H9 (cell line): Measurements from ENCODE around the gene AIFM1. TPM values are rescaled to one million over a fixed set of nuclear protein-coding genes. Genes with fewer than 3 reads are reported as not detected.

Experiments
- DNase-seq: peaks from one replicate; pipeline ENCODE4 v3.0.0-alpha.2; 2017
- H2AFZ ChIP-seq: one replicate; pipeline ENCODE4 v1.6.1; 2013; ENCODE audit warnings: mild to moderate bottlenecking, low read length, control low read depth, moderate library complexity
- H2AK5ac ChIP-seq: 2 replicates; pipeline ENCODE4 v1.6.1; 2013; ENCODE audit warnings: low read length, control low read depth, mixed read lengths; ENCODE audit not compliant: insufficient read length
- H2BK120ac ChIP-seq: one replicate; pipeline ENCODE4 v1.6.1; 2013; ENCODE audit warnings: low read depth, mild to moderate bottlenecking, low read length, control low read depth, inconsistent platforms; ENCODE audit not compliant: poor library complexity, severe bottlenecking
- H2BK12ac ChIP-seq: 2 replicates; pipeline ENCODE4 v1.6.1; 2013; ENCODE audit warnings: low read length, control low read depth, mixed read lengths, low read depth; ENCODE audit not compliant: insufficient read length
- H2BK15ac ChIP-seq: 2 replicates; pipeline ENCODE4 v1.6.1; 2013; ENCODE audit warnings: low read depth, low read length, control low read depth
- H2BK20ac ChIP-seq: one replicate; pipeline ENCODE4 v1.6.1; 2013; ENCODE audit warnings: low read depth, mild to moderate bottlenecking, low read length, control low read depth, inconsistent platforms; ENCODE audit not compliant: poor library complexity, severe bottlenecking
- H2BK5ac ChIP-seq: 2 replicates; pipeline ENCODE4 v1.6.1; 2013; ENCODE audit warnings: low read length, control low read depth, mixed read lengths; ENCODE audit not compliant: insufficient read length
- H3K14ac ChIP-seq: 2 replicates; pipeline ENCODE4 v1.6.1; 2013; ENCODE audit warnings: low read length, control low read depth; ENCODE audit not compliant: insufficient read depth
- H3K18ac ChIP-seq: 2 replicates; pipeline ENCODE4 v1.6.1; 2013; ENCODE audit warnings: low read depth, mild to moderate bottlenecking, mixed read lengths, low read length, control low read depth; ENCODE audit not compliant: insufficient read length
- H3K23ac ChIP-seq: 2 replicates; pipeline ENCODE4 v1.6.1; 2013; ENCODE audit warnings: low read length, control low read depth, mixed read lengths, low read depth; ENCODE audit not compliant: insufficient read length
- H3K23me2 ChIP-seq: 2 replicates; pipeline ENCODE4 v1.6.1; 2013; ENCODE audit warnings: low read depth, mild to moderate bottlenecking, mixed read lengths, low read length, control low read depth; ENCODE audit not compliant: insufficient read length, poor library complexity, severe bottlenecking
- H3K27ac ChIP-seq: 2 replicates; pipeline ENCODE4 v1.5.1; 2013; ENCODE audit warnings: low read length, control low read depth, mixed read lengths, low read depth; ENCODE audit not compliant: insufficient read length
- H3K27me3 ChIP-seq: 2 replicates; pipeline ENCODE4 v1.6.1; 2013; ENCODE audit warnings: low read length, control low read depth, inconsistent platforms; ENCODE audit not compliant: insufficient read depth
- H3K4ac ChIP-seq: 2 replicates; pipeline ENCODE4 v1.6.1; 2013; ENCODE audit warnings: low read depth, mild to moderate bottlenecking, control low read depth, inconsistent platforms, low read length, moderate library complexity
- H3K4me1 ChIP-seq: 2 replicates; pipeline ENCODE4 v1.6.1; 2013; ENCODE audit warnings: low read length, control low read depth, inconsistent platforms; ENCODE audit not compliant: insufficient read depth
- H3K4me2 ChIP-seq: 2 replicates; pipeline ENCODE4 v1.6.1; 2013; ENCODE audit warnings: low read length, control low read depth, mixed read lengths; ENCODE audit not compliant: insufficient read length, insufficient read depth
- H3K56ac ChIP-seq: 2 replicates; pipeline ENCODE4 v1.6.1; 2013; ENCODE audit warnings: low read depth, mild to moderate bottlenecking, mixed read lengths, low read length, control low read depth; ENCODE audit not compliant: insufficient read length
- H3K79me1 ChIP-seq: 2 replicates; pipeline ENCODE4 v1.6.1; 2013; ENCODE audit warnings: low read depth, mild to moderate bottlenecking, moderate library complexity, low read length, control low read depth, inconsistent platforms; ENCODE audit not compliant: insufficient read depth, poor library complexity, severe bottlenecking
- H3K79me2 ChIP-seq: 2 replicates; pipeline ENCODE4 v1.6.1; 2013; ENCODE audit warnings: low read length, control low read depth, inconsistent platforms; ENCODE audit not compliant: insufficient read depth
- H3K9ac ChIP-seq: 2 replicates; pipeline ENCODE4 v1.6.1; 2013; ENCODE audit warnings: low read length, control low read depth, mixed read lengths; ENCODE audit not compliant: insufficient read length; ENCODE audit errors: extremely low read depth
- H3K9me3 ChIP-seq: one replicate; pipeline ENCODE4 v1.6.1; 2013; ENCODE audit warnings: low read depth, low read length, inconsistent platforms; ENCODE audit not compliant: control insufficient read depth
- H3T11ph ChIP-seq: one replicate; pipeline ENCODE4 v1.6.1; 2013; ENCODE audit warnings: mild to moderate bottlenecking, low read length, control low read depth, inconsistent platforms
- H4K20me1 ChIP-seq: one replicate; pipeline ENCODE4 v1.6.1; 2013; ENCODE audit not compliant: control insufficient read depth, insufficient read length, insufficient read depth
- H4K5ac ChIP-seq: 2 replicates; pipeline ENCODE4 v1.6.1; 2013; ENCODE audit warnings: low read depth, mild to moderate bottlenecking, mixed read lengths, low read length, control low read depth; ENCODE audit not compliant: insufficient read length
- H4K8ac ChIP-seq: replicated peaks from 2 replicates; pipeline ENCODE4 v1.6.1; 2013; ENCODE audit warnings: low read length, control low read depth, mixed read lengths, low read depth; ENCODE audit not compliant: insufficient read length
- H4K91ac ChIP-seq: 2 replicates; pipeline ENCODE4 v1.6.1; 2013; ENCODE audit warnings: low read depth, mild to moderate bottlenecking, moderate library complexity, mixed read lengths, low read length, control low read depth; ENCODE audit not compliant: insufficient read length
- H3K27ac Mint-ChIP-seq, 3 experiments: 2 replicates in 2 of 3; 3 replicates in 1 of 3; pipeline ENCODE4 v1.8.0; 2020 to 2021; ENCODE audit warnings: mixed read lengths in 3 of 3, mild to moderate bottlenecking in 1 of 3, moderate library complexity in 1 of 3
- H3K27me3 Mint-ChIP-seq: 2 replicates; pipeline ENCODE4 v1.8.0; 2021; ENCODE audit warnings: low read depth, mild to moderate bottlenecking, moderate library complexity, mixed read lengths
- H3K36me3 Mint-ChIP-seq, 3 experiments: 2 replicates in 2 of 3; 3 replicates in 1 of 3; pipeline ENCODE4 v1.8.0; 2020 to 2021; ENCODE audit warnings: low read depth in 3 of 3, mixed read lengths in 3 of 3; ENCODE audit not compliant: insufficient read depth in 1 of 3
- H3K4me1 Mint-ChIP-seq, 2 experiments: 2 replicates each; pipeline ENCODE4 v1.8.0; 2020; ENCODE audit warnings: mixed read lengths in 2 of 2
- H3K4me3 Mint-ChIP-seq, 2 experiments: 2 replicates in 1 of 2; 3 replicates in 1 of 2; pipeline ENCODE4 v1.8.0; 2020 to 2021; ENCODE audit warnings: mild to moderate bottlenecking in 2 of 2, mixed read lengths in 2 of 2, moderate library complexity in 1 of 2
- H3K9me3 Mint-ChIP-seq, 2 experiments: 2 replicates in 1 of 2; 3 replicates in 1 of 2; pipeline ENCODE4 v1.8.0; 2020; ENCODE audit warnings: mild to moderate bottlenecking in 2 of 2, mixed read lengths in 2 of 2, moderate library complexity in 1 of 2
- CTCF ChIP-seq: fragments of 200-600 bp; sonication (generic); conservative IDR thresholded peaks from 3 replicates; pipeline ENCODE4 v1.8.0; 2021; ENCODE audit warnings: antibody characterized with exemption, mild to moderate bottlenecking
- WGBS: extraction: QIAGEN DNeasy Blood & Tissue Kit; methylation state at CpG from one replicate; pipeline ENCODE4 v1.1.7; 2013; ENCODE audit warnings: missing lambda C conversion rate, low lambda C conversion rate, mixed read lengths; ENCODE audit not compliant: insufficient read length; ENCODE audit errors: extremely low coverage; 5-methylcytosine and 5-hydroxymethylcytosine counted together
- total RNA-seq: library from RNA; stranded (reverse); gene quantifications from 2 replicates; pipeline ENCODE4 v1.2.1, GENCODE V29; 2021

The AIFM1 gene
- total RNA-seq, 1 experiment from 2014 or later = 43.7 TPM

GRCh38 chrX:130119312-130119898 is 46.2 kb downstream of the AIFM1 start:
- no peak overlapping the region for H2BK12ac ChIP-seq
- no peak overlapping the region for H3K56ac ChIP-seq
- H2BK15ac ChIP-seq = no peak overlapping the region
- H4K20me1 ChIP-seq = no peaks in the 10 kb centered on the region
- H2AK5ac ChIP-seq = no peak overlapping the region
- no CpG with 5 or more reads among the region's 14 CpGs for WGBS
- no peak overlapping the region for H3K9ac ChIP-seq
- H4K8ac ChIP-seq = no peak overlapping the region
- no peak overlapping the region for H3K4ac ChIP-seq
- no peaks in the 10 kb centered on the region for H3K27me3 ChIP-seq
- DNase-seq = no peak
- no peak overlapping the region; a peak in 1 of 5 replicates for H3K4me3 Mint-ChIP-seq
- no peaks in the 10 kb centered on the region for H3K79me1 ChIP-seq
- H2BK5ac ChIP-seq = no peak overlapping the region
- H3K27ac ChIP-seq = no peak overlapping the region
- H3K36me3 Mint-ChIP-seq = peaks cover 0 to under 1% (median 0%) of the 10 kb centered on the region in 3 experiments; a peak in 1 of 7 replicates
- peaks cover 3% of the 10 kb centered on the region for H3K23me2 ChIP-seq
- H3K4me1 Mint-ChIP-seq = peaks cover 4 to 15% of the 10 kb centered on the region in 2 experiments; a peak in 3 of 4 replicates
- H3K23ac ChIP-seq = no peak overlapping the region
- H3K79me2 ChIP-seq = no peaks in the 10 kb centered on the region
- H4K5ac ChIP-seq = no peak overlapping the region
- no peak overlapping the region for H2AFZ ChIP-seq
- H3K9me3 Mint-ChIP-seq = peaks cover 0 to 77% of the 10 kb centered on the region in 2 experiments; a peak in 3 of 5 replicates
- no peak overlapping the region for H2BK120ac ChIP-seq
- TF ChIP-seq CTCF = no peak
- H2BK20ac ChIP-seq = no peak overlapping the region
- H3K4me2 ChIP-seq = no peak overlapping the region
- H3K9me3 ChIP-seq = peaks cover 8% of the 10 kb centered on the region
- no peak overlapping the region for H3K14ac ChIP-seq
- no peak overlapping the region for H3K18ac ChIP-seq
- H4K91ac ChIP-seq = no peak overlapping the region
- H3T11ph ChIP-seq = no peak overlapping the region
- no peaks in the 10 kb centered on the region; the same call in 1 of the 2 replicates for H3K4me1 ChIP-seq
- peaks cover 58% of the 10 kb centered on the region for H3K27me3 Mint-ChIP-seq
- H3K27ac Mint-ChIP-seq = no peak overlapping the region; a peak in 1 of 7 replicates
